Lower lobe of right lung (tissue), 2 donors: Measurements from ENCODE around the gene PDE11A. TPM values are rescaled to one million over a fixed set of nuclear protein-coding genes. Genes with fewer than 3 reads are reported as not detected.

Experiments used
- ATAC-seq, 2 donors: fragments of 200-7000 bp; cut with Tn5 transposase; one replicate each; pipeline ENCODE4 v1.9.1; 2020 to 2022; ENCODE audit warnings: mild to moderate bottlenecking in 2 of 2, moderate library complexity in 2 of 2
- DNase-seq: peaks from one replicate; pipeline ENCODE4 v3.0.0-alpha.2; 2020
- H3K27ac ChIP-seq: fragments of 200-600 bp; one replicate; pipeline ENCODE4 v1.8.0; 2022
- H3K27me3 ChIP-seq: fragments of 200-600 bp; one replicate; pipeline ENCODE4 v1.8.0; 2022; ENCODE audit warnings: low read depth
- H3K36me3 ChIP-seq: fragments of 200-600 bp; one replicate; pipeline ENCODE4 v1.8.0; 2022; ENCODE audit warnings: mild to moderate bottlenecking
- H3K4me1 ChIP-seq: fragments of 200-600 bp; one replicate; pipeline ENCODE4 v1.8.0; 2022
- H3K4me3 ChIP-seq: fragments of 200-600 bp; one replicate; pipeline ENCODE4 v1.8.0; 2022; ENCODE audit warnings: mild to moderate bottlenecking
- H3K9me3 ChIP-seq: fragments of 200-600 bp; one replicate; pipeline ENCODE4 v1.8.0; 2022
- CTCF ChIP-seq: fragments of 200-600 bp; IDR thresholded peaks from one replicate; pipeline ENCODE4 v1.8.0; 2022; ENCODE audit warnings: antibody characterized with exemption, mild to moderate bottlenecking
- intact Hi-C: fragments of 100-400 bp; cut with DNase I; formaldehyde crosslinking; loops from one replicate; pipeline ENCODE4 v1.11.0; 2022
- total RNA-seq: library from RNA; stranded (reverse); fragmentation: NEBNext Ultra II Directional; extraction: Animal tissue kit (Norgen Biotek cat#: 25700); gene quantifications from one replicate; pipeline ENCODE4 v1.2.1, GENCODE V29; 2021
- donor health status: DM: no; HTN: yes; CAD: no; lungs with severe emphysema.

PDE11A gene
- total RNA-seq, 1 donor from 2014 or later: 0.27 TPM

GRCh38 chr2:177586154-177586553 lies 486.4 kb downstream of the PDE11A start:
- Histone ChIP-seq H3K4me3 (no peak overlapping the region), H3K27me3 (no peaks in the 10 kb centered on the region), H3K36me3 (no peaks in the 10 kb centered on the region), H3K9me3 (no peaks in the 10 kb centered on the region), H3K4me1 (no peaks in the 10 kb centered on the region), H3K27ac (no peak overlapping the region)
- ATAC-seq: no peak
- no peak for DNase-seq
- TF ChIP-seq CTCF: no peak
- intact Hi-C loops: no loop called here

DNA sequence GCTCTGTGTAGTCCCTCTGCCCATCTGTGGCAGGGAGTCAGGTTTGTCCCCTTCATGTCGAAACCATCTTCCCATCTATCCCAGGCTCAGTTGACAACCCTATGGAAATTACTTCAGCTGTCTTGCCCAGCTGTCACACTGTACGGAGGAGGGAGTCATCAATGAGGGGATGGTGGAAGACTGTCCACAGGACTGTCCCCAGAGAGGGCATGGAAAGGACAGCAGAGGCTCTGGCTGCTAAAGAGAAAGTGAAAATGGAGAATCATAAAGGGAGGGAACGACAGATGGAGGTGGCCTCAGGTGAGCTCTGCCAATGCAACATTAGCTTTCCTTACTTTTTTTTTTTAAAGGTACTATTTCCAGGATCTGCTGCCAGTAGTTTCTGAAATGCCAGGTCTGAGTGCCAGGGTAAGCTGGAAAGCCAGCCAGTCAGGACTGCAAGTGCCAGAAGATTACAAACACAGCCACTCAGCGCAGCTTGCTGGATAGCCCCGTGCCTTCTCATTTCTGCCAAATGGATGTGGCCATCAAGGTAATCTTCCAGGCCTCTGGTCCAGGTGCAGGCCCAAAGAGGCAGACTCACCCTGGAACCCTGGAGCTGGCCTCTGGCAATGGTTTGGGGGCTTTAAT lies 487.2 kb downstream of the PDE11A start:
- Histone ChIP-seq H3K27ac (no peak overlapping the region), H3K27me3 (no peaks in the 10 kb centered on the region), H3K9me3 (no peaks in the 10 kb centered on the region), H3K36me3 (no peaks in the 10 kb centered on the region), H3K4me1 (no peaks in the 10 kb centered on the region), H3K4me3 (no peak overlapping the region)
- intact Hi-C loops: no loop called here
- ATAC-seq (peak in 1 of 2 donors; percentile 36), DNase-seq (no peak)
- no peak for TF ChIP-seq CTCF

DNA sequence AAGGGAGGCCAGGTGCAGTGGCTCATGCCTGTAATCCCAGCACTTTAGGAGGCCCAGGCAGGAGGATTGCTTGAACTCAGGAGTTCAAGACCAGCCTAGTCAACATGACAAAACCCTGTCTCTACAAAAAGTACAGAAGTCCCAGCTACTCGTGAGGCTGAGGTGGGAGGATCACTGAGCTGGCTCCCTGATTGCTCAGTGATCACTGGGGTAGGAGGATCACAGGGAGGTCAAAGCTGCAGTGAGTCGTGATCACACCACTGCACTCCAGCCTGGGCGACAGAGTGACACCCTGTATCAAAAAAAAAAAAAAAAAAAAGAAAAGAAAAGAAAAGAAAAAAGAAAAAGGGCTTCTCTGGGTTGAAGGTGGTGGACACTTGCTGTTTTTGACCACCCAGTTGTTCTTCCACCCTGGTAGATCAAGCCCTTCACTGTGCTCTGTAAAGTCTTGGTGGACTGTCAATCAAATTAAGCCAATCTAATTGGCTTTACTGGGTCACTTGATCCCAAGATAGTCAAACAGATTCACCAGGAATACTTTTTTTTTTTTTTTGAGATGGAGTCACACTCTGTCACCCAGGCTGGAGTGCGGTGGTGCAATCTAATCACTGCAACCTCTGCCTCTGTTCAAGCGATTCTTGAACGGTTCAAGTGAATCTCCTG lies 488.4 kb downstream of the PDE11A start:
- H3K27me3 ChIP-seq: no peaks in the 10 kb centered on the region
- intact Hi-C loops: no loop called here
- no peaks in the 10 kb centered on the region for H3K4me1 ChIP-seq
- no peaks in the 10 kb centered on the region for H3K9me3 ChIP-seq
- DNase-seq (no peak), ATAC-seq (no peak)
- H3K4me3 ChIP-seq: no peak overlapping the region
- H3K36me3 ChIP-seq: no peaks in the 10 kb centered on the region
- no peak for TF ChIP-seq CTCF
- no peak overlapping the region for H3K27ac ChIP-seq

DNA sequence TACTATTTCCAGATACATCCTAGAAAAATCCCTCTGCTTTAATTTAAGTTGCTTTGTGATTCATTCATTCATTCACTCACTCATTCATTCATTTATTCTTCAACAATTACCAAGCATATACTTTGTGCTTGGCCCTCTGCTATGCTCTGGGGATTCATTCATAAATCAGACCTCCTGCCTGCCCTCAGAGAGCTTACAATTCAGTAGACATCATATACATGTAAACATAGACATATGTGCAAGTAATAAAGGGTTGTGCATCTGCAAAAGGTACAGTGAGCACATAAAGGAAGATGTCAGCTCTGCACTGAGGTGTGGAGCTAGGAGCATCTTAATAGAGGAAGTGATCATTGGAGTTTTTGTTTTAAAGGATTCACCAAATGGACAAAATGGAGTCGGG lies 490.6 kb downstream of the PDE11A start:
- H3K36me3 ChIP-seq: no peaks in the 10 kb centered on the region
- no peaks in the 10 kb centered on the region for H3K4me1 ChIP-seq
- H3K4me3 ChIP-seq: no peak overlapping the region
- intact Hi-C loops: no loop called here
- no peak for DNase-seq
- no peak for TF ChIP-seq CTCF
- H3K27me3 ChIP-seq: no peaks in the 10 kb centered on the region
- H3K9me3 ChIP-seq: no peaks in the 10 kb centered on the region
- ATAC-seq: no peak
- H3K27ac ChIP-seq: no peak overlapping the region

- H3K4me3 ChIP-seq: no peak overlapping the region
- DNase-seq (no peak), ATAC-seq (no peak)
- no peaks in the 10 kb centered on the region for H3K36me3 ChIP-seq
- intact Hi-C loops: no loop called here
- no peaks in the 10 kb centered on the region for H3K4me1 ChIP-seq
- H3K27me3 ChIP-seq: no peaks in the 10 kb centered on the region
- no peak for TF ChIP-seq CTCF
- no peaks in the 10 kb centered on the region for H3K9me3 ChIP-seq
- no peak overlapping the region for H3K27ac ChIP-seq
Observed at GRCh38 chr2:177579486-177580036, 493.0 kb downstream of the PDE11A start.
